ENCODE data around the gene IGDCC3. TPM values are rescaled to one million over a fixed set of nuclear protein-coding genes. Genes with fewer than 3 reads are reported as not detected.

IGDCC3 gene
- total and polyA plus RNA-seq, 2 donors (not counting 1 experiment from before 2014, with no cell fraction given) = not detected

DNA sequence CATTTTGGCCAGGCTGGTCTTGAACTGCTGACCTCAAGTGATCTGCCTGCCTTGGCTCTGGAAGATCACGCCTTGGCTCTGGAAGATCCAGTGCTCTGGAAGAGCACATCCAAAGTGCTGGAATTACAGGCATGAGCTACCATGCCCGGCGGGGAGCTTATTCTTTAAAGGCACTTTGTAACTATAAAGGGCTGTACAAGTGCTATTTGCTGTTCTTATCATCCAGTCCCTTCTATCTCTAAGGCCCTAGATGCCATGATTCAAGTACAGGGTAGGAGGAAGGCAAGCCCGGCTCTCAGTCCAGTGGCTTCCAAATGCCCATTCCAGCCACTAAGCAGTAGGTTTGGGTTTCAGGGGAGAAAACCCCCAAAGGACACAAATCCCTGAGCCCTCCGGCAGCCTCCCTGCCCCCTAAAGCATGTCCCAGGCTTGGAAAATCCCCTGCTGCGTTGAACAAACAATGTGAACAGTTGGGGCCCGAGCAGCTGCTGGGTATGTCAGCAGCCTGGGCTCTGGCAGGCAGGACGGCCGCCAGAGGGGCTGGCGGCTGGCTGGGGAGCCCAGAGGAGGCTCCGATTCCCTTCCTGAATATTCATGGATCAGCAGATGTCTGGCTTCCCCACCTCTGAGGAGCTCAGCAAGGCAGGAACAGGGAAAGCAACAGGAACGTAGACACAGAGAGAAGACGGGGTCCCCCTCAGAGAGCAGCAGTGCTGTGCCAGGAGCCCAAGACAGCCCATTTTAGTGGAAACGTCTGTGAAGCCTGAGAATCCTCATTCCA is 37.2 kb upstream of the IGDCC3 start:
- intact Hi-C loops (cut with micrococcal nuclease) = no loop called here
- WGBS (ENCODE audit: insufficient coverage) = 80% methylated on average over 11 of the region's 14 CpGs
- H4K20me1 ChIP-seq (ENCODE audit: control insufficient read depth, insufficient read depth, low read length, poor library complexity, severe bottlenecking) = no peaks in the 10 kb centered on the region
- no peak overlapping the region for H3K9ac ChIP-seq (ENCODE audit: low read length)
- H3K4me3 ChIP-seq (ENCODE audit: control extremely low read depth in 1 of 5, extremely low read depth in 1 of 5, insufficient read depth in 1 of 5, low read depth in 2 of 5, low read length in 4 of 5) = no peak overlapping the region
- Mint-ChIP-seq H3K4me1 (no peaks in the 10 kb centered on the region), H3K9me3 (ENCODE audit: insufficient read depth) (no peaks in the 10 kb centered on the region), H3K4me3 (no peak overlapping the region), H3K27me3 (peaks cover 49% of the 10 kb centered on the region), H3K27ac (no peak overlapping the region)
- no peak overlapping the region for H2AFZ ChIP-seq (ENCODE audit: insufficient read depth, low read depth, low read length, poor library complexity, severe bottlenecking)
- DNase-seq = no peak
- H3K27ac ChIP-seq (ENCODE audit: low read length in 2 of 2) = no peak overlapping the region
- no peak overlapping the region for H3K4me2 ChIP-seq (replicated peaks; ENCODE audit: low read depth, low read length, poor library complexity, severe bottlenecking)
- H3K36me3 ChIP-seq (replicated peaks in 1 of 2; ENCODE audit: control extremely low read depth in 1 of 2, control insufficient read depth in 1 of 2, extremely low read depth in 1 of 2, insufficient read depth in 2 of 2, low read length in 1 of 2) = no peaks in the 10 kb centered on the region
- no peaks in the 10 kb centered on the region for H3K9me3 ChIP-seq (ENCODE audit: control extremely low read depth in 1 of 3, control insufficient read depth in 2 of 3, insufficient read depth in 1 of 3, low read length in 2 of 3)
- ChIA-PET POLR2A (no interaction called here), CTCF (no interaction called here)
- H3K27me3 ChIP-seq (replicated peaks in 1 of 4; ENCODE audit: control extremely low read depth in 1 of 4, control insufficient read depth in 3 of 4, insufficient read depth in 4 of 4, low read length in 3 of 4) = peaks cover 0 to 27% (median 0%) of the 10 kb centered on the region in 4 experiments
- no peaks in the 10 kb centered on the region for H3K4me1 ChIP-seq (ENCODE audit: control insufficient read depth in 2 of 2, insufficient read depth in 2 of 2, low read length in 2 of 2)
- no peaks in the 10 kb centered on the region for H3K79me2 ChIP-seq (ENCODE audit: control insufficient read depth, insufficient read depth, low read length)
- TF ChIP-seq, protein P1, sequence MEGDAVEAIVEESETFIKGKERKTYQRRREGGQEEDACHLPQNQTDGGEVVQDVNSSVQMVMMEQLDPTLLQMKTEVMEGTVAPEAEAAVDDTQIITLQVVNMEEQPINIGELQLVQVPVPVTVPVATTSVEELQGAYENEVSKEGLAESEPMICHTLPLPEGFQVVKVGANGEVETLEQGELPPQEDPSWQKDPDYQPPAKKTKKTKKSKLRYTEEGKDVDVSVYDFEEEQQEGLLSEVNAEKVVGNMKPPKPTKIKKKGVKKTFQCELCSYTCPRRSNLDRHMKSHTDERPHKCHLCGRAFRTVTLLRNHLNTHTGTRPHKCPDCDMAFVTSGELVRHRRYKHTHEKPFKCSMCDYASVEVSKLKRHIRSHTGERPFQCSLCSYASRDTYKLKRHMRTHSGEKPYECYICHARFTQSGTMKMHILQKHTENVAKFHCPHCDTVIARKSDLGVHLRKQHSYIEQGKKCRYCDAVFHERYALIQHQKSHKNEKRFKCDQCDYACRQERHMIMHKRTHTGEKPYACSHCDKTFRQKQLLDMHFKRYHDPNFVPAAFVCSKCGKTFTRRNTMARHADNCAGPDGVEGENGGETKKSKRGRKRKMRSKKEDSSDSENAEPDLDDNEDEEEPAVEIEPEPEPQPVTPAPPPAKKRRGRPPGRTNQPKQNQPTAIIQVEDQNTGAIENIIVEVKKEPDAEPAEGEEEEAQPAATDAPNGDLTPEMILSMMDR (IDR thresholded peaks at IDR 0.05) = no peak
- ATAC-seq (ENCODE audit: low read depth) = no peak

DNA sequence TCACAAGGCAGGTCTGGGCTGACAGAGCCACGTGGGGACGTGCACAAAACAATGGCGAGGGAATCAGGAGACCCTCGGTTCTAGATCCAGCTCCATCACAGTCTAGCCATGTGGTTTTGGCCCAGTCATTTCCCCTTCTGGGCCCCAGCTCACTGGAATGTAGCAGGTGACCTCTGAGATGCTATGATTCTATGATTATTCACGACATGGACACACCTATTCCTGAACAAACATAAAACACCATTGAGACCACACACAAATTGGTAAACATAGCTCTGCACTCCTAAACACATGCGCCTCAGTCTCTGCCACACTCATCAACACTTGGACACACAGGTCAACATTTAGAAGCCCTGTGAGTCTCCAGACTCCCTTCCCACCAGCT is 36.0 kb upstream of the IGDCC3 start:
- DNase-seq (no peak), ATAC-seq (ENCODE audit: low read depth) (no peak)
- Mint-ChIP-seq H3K4me3 (no peak overlapping the region), H3K27ac (no peak overlapping the region), H3K4me1 (peaks cover 10% of the 10 kb centered on the region), H3K27me3 (peaks cover 38% of the 10 kb centered on the region), H3K9me3 (ENCODE audit: insufficient read depth) (no peaks in the 10 kb centered on the region)
- intact Hi-C loops (cut with micrococcal nuclease) = no loop called here
- ChIA-PET POLR2A (no interaction called here), CTCF (interaction anchor here (1.2 kb wide), 1 partner anchor 29 kb away, joined by 3 read pairs; no protein-coding TSS in a partner anchor)
- Histone ChIP-seq H3K9ac (ENCODE audit: low read length) (no peak overlapping the region), H3K36me3 (replicated peaks in 1 of 2; ENCODE audit: control extremely low read depth in 1 of 2, control insufficient read depth in 1 of 2, extremely low read depth in 1 of 2, insufficient read depth in 2 of 2, low read length in 1 of 2) (no peaks in the 10 kb centered on the region), H3K4me2 (replicated peaks; ENCODE audit: low read depth, low read length, poor library complexity, severe bottlenecking) (no peak overlapping the region), H3K27ac (ENCODE audit: low read length in 2 of 2) (no peak overlapping the region), H3K4me3 (ENCODE audit: control extremely low read depth in 1 of 5, extremely low read depth in 1 of 5, insufficient read depth in 1 of 5, low read depth in 2 of 5, low read length in 4 of 5) (no peak overlapping the region), H2AFZ (ENCODE audit: insufficient read depth, low read depth, low read length, poor library complexity, severe bottlenecking) (no peak overlapping the region), H3K9me3 (ENCODE audit: control extremely low read depth in 1 of 3, control insufficient read depth in 2 of 3, insufficient read depth in 1 of 3, low read length in 2 of 3) (no peaks in the 10 kb centered on the region), H3K4me1 (ENCODE audit: control insufficient read depth in 2 of 2, insufficient read depth in 2 of 2, low read length in 2 of 2) (peaks cover 8 to 11% of the 10 kb centered on the region in 2 donors), H3K27me3 (replicated peaks in 1 of 4; ENCODE audit: control extremely low read depth in 1 of 4, control insufficient read depth in 3 of 4, insufficient read depth in 4 of 4, low read length in 3 of 4) (peaks cover 0 to 40% (median 2%) of the 10 kb centered on the region in 4 experiments), H3K79me2 (ENCODE audit: control insufficient read depth, insufficient read depth, low read length) (no peaks in the 10 kb centered on the region), H4K20me1 (ENCODE audit: control insufficient read depth, insufficient read depth, low read length, poor library complexity, severe bottlenecking) (no peaks in the 10 kb centered on the region)
- TF ChIP-seq EZH2 (IDR thresholded peaks at IDR 0.05; ENCODE audit: borderline replicate concordance, insufficient read depth, low read depth, low read length, poor library complexity, severe bottlenecking) = no peak
- TF ChIP-seq, protein P1 (IDR thresholded peaks at IDR 0.05) = no peak
- WGBS (ENCODE audit: insufficient coverage) = 92% methylated on average over 5 of the region's 6 CpGs
